H1 (cell line): ENCODE results near the gene PCGF3. TPM values are rescaled to one million over a fixed set of nuclear protein-coding genes. Genes with fewer than 3 reads are reported as not detected.

Experiments used
- CTCF ChIA-PET: fragments of 300-600 bp; sonication (Branson Sonifier 250); formaldehyde crosslinking; loops from one replicate; lab custom pipeline; 2021; ENCODE audit not compliant: partially characterized antibody; lab: Charles Lee
- POLR2A ChIA-PET: fragments of 300-600 bp; sonication (Branson Sonifier 250); formaldehyde crosslinking; loops from one replicate; lab custom pipeline; 2021; ENCODE audit warnings: inconsistent platforms; ENCODE audit not compliant: partially characterized antibody; lab: Charles Lee
- DNase-seq, 2 experiments: peaks; one replicate each; pipeline versions ENCODE4 v3.0.0 to v3.0.0-alpha.2; 2010 to 2022; ENCODE audit warnings: low spot score in 2 of 2, low read depth in 1 of 2, mixed read lengths in 1 of 2
- FAIRE-seq: peaks from 2 replicates; lab custom pipeline; 2011; peaks lifted over from hg19 to GRCh38; lab: Jason Lieb, UNC
- H2AFZ ChIP-seq: 2 replicates; pipeline ENCODE4 v1.8.1; 2012; ENCODE audit warnings: low read length, inconsistent platforms
- H2AK5ac ChIP-seq: 2 replicates; pipeline ENCODE4 v1.6.1; 2013; ENCODE audit warnings: low read depth, low read length
- H2BK120ac ChIP-seq: replicated peaks from 2 replicates; pipeline ENCODE3; 2013; ENCODE audit warnings: low read depth, low read length, inconsistent platforms
- H2BK12ac ChIP-seq: 2 replicates; pipeline ENCODE4 v1.6.1; 2013; ENCODE audit warnings: low read depth, low read length
- H2BK15ac ChIP-seq: 2 replicates; pipeline ENCODE4 v1.6.1; 2013; ENCODE audit warnings: low read length
- H2BK20ac ChIP-seq: 2 replicates; pipeline ENCODE4 v1.6.1; 2013; ENCODE audit warnings: low read length
- H2BK5ac ChIP-seq: 2 replicates; pipeline ENCODE4 v1.6.1; 2013; ENCODE audit warnings: low read depth, low read length
- H3K14ac ChIP-seq: 2 replicates; pipeline ENCODE4 v1.6.1; 2013; ENCODE audit warnings: inconsistent platforms; ENCODE audit not compliant: insufficient read length
- H3K18ac ChIP-seq: 2 replicates; pipeline ENCODE4 v1.6.1; 2013; ENCODE audit warnings: low read length; ENCODE audit errors: extremely low read depth
- H3K23ac ChIP-seq: 2 replicates; pipeline ENCODE4 v1.6.1; 2013; ENCODE audit warnings: inconsistent platforms; ENCODE audit not compliant: insufficient read length
- H3K23me2 ChIP-seq: 2 replicates; pipeline ENCODE4 v1.6.1; 2013; ENCODE audit warnings: low read depth, low read length
- H3K27ac ChIP-seq: 2 replicates; pipeline ENCODE4 v1.6.1; 2011; ENCODE audit warnings: low read depth, low read length, inconsistent platforms
- H3K27me3 ChIP-seq, 4 experiments: replicated peaks in 1 of 4; 1 replicate in 1 of 4; 2 replicates in 3 of 4; pipeline versions ENCODE4 v1.6.1 to v1.8.1; 2011 to 2013; ENCODE audit warnings: low read length in 3 of 4, mild to moderate bottlenecking in 3 of 4, inconsistent platforms in 2 of 4, mixed read lengths in 2 of 4, moderate library complexity in 1 of 4; ENCODE audit not compliant: control insufficient read depth in 3 of 4, insufficient read depth in 3 of 4; ENCODE audit errors: extremely low read depth in 1 of 4
- H3K36me3 ChIP-seq, 4 experiments: 2 replicates each; pipeline versions ENCODE4 v1.6.1 to v1.8.1; 2011 to 2013; ENCODE audit warnings: mild to moderate bottlenecking in 4 of 4, low read length in 3 of 4, moderate library complexity in 2 of 4, control low read depth in 1 of 4, inconsistent platforms in 1 of 4; ENCODE audit not compliant: insufficient read depth in 4 of 4, control insufficient read depth in 2 of 4
- H3K4ac ChIP-seq: replicated peaks from 2 replicates; pipeline ENCODE3; 2013; ENCODE audit warnings: low read length, low read depth, mixed read lengths, inconsistent platforms; ENCODE audit not compliant: insufficient read length
- H3K4me1 ChIP-seq, 4 experiments: replicated peaks in 1 of 4; 1 replicate in 1 of 4; 2 replicates in 3 of 4; pipeline versions ENCODE4 v1.6.1 to v1.8.1; 2011 to 2013; ENCODE audit warnings: low read length in 3 of 4, inconsistent platforms in 2 of 4, mixed read lengths in 1 of 4; ENCODE audit not compliant: insufficient read depth in 4 of 4, control insufficient read depth in 3 of 4
- H3K4me2 ChIP-seq, 2 experiments: 2 replicates each; pipeline versions ENCODE4 v1.6.1 to v1.8.1; 2011 to 2013; ENCODE audit warnings: low read depth in 2 of 2, low read length in 2 of 2, control low read depth in 1 of 2, inconsistent platforms in 1 of 2, mild to moderate bottlenecking in 1 of 2; ENCODE audit not compliant: insufficient read depth in 1 of 2
- H3K4me3 ChIP-seq, 4 experiments: fragments of 200-600, 300-600 bp in 1 of 4; sonication (generic), shearing (Covaris generic), sonication (Bioruptor Twin) in 1 of 4; 2 replicates each; pipeline versions ENCODE4 v1.5.1 to v1.8.1; 2011 to 2016; ENCODE audit warnings: low read length in 4 of 4, low read depth in 3 of 4, control low read depth in 2 of 4, inconsistent platforms in 2 of 4, mild to moderate bottlenecking in 2 of 4, mixed read lengths in 1 of 4, moderate library complexity in 1 of 4; ENCODE audit not compliant: insufficient read depth in 2 of 4; ENCODE audit errors: extremely low read depth in 1 of 4
- H3K56ac ChIP-seq: replicated peaks from 2 replicates; pipeline ENCODE3; 2013; ENCODE audit warnings: low read depth, mild to moderate bottlenecking, mixed read lengths, low read length, inconsistent platforms; ENCODE audit not compliant: insufficient read length
- H3K79me1 ChIP-seq: 2 replicates; pipeline ENCODE4 v1.6.1; 2013; ENCODE audit warnings: low read depth, low read length, control low read depth
- H3K79me2 ChIP-seq, 2 experiments: 2 replicates each; pipeline versions ENCODE4 v1.6.1 to v1.8.1; 2012 to 2013; ENCODE audit warnings: low read length in 2 of 2, mild to moderate bottlenecking in 2 of 2, inconsistent platforms in 1 of 2; ENCODE audit not compliant: insufficient read depth in 2 of 2, control insufficient read depth in 1 of 2
- H3K9ac ChIP-seq, 4 experiments: replicated peaks in 1 of 4; 1 replicate in 1 of 4; 2 replicates in 3 of 4; pipeline versions ENCODE4 v1.6.1 to v1.8.1; 2011 to 2013; ENCODE audit warnings: low read depth in 3 of 4, low read length in 3 of 4, control low read depth in 2 of 4, mild to moderate bottlenecking in 2 of 4, moderate library complexity in 2 of 4, inconsistent platforms in 1 of 4; ENCODE audit errors: extremely low read depth in 1 of 4
- H3K9me3 ChIP-seq, 2 experiments: 2 replicates each; pipeline versions ENCODE4 v1.6.1 to v1.8.1; 2012 to 2013; ENCODE audit warnings: mild to moderate bottlenecking in 2 of 2, moderate library complexity in 2 of 2, control low read depth in 1 of 2, inconsistent platforms in 1 of 2, low read depth in 1 of 2, low read length in 1 of 2, mixed read lengths in 1 of 2; ENCODE audit not compliant: insufficient read depth in 2 of 2
- H4K20me1 ChIP-seq, 2 experiments: replicated peaks in 1 of 2; 2 replicates each; pipeline versions ENCODE3 to v1.8.1; 2011 to 2013; ENCODE audit warnings: inconsistent platforms in 2 of 2, low read length in 2 of 2, mild to moderate bottlenecking in 1 of 2; ENCODE audit not compliant: insufficient read depth in 2 of 2, control insufficient read depth in 1 of 2
- H4K5ac ChIP-seq: 2 replicates; pipeline ENCODE4 v1.6.1; 2013; ENCODE audit warnings: low read length, low read depth, mixed read lengths, inconsistent platforms; ENCODE audit not compliant: insufficient read length
- H4K8ac ChIP-seq: 2 replicates; pipeline ENCODE4 v1.8.0; 2013; ENCODE audit warnings: mild to moderate bottlenecking, moderate library complexity, low read length, inconsistent platforms; ENCODE audit not compliant: insufficient read depth; ENCODE audit errors: extremely low read depth
- H4K91ac ChIP-seq: replicated peaks from 2 replicates; pipeline ENCODE3; 2013; ENCODE audit warnings: low read length, mixed read lengths, inconsistent platforms; ENCODE audit not compliant: insufficient read length
- CBX8 ChIP-seq: fragments of 300-800, 300-1000 bp; sonication (generic); IDR thresholded peaks from 2 replicates; pipeline ENCODE4 v1.7.1; 2016; ENCODE audit warnings: low read depth, low read length, borderline replicate concordance
- EZH2 ChIP-seq: fragments of 200-600 bp; sonication (generic); IDR thresholded peaks from 2 replicates; pipeline ENCODE4 v1.7.1; 2012; ENCODE audit warnings: low read depth, mild to moderate bottlenecking, moderate library complexity, low read length, inconsistent platforms; ENCODE audit not compliant: severe bottlenecking
- FOSL1 ChIP-seq: IDR thresholded peaks from 2 replicates; pipeline ENCODE4 v1.6.1; 2011; ENCODE audit warnings: mild to moderate bottlenecking, low read depth, low read length, moderate library complexity; ENCODE audit not compliant: insufficient read depth
- GABPA ChIP-seq: IDR thresholded peaks from 2 replicates; pipeline ENCODE4 v1.6.1; 2011; ENCODE audit warnings: mild to moderate bottlenecking, low read length, moderate library complexity, borderline replicate concordance; ENCODE audit not compliant: insufficient read depth
- KDM4A ChIP-seq: IDR thresholded peaks from one replicate; pipeline ENCODE4 v1.7.1; 2012; ENCODE audit warnings: low read depth, mild to moderate bottlenecking, moderate library complexity, low read length, inconsistent platforms; ENCODE audit not compliant: severe bottlenecking
- NRF1 ChIP-seq: IDR thresholded peaks from 2 replicates; pipeline ENCODE4 v1.6.1; 2011; ENCODE audit warnings: mild to moderate bottlenecking, low read depth, low read length, improper control_type of control experiment
- POLR2A ChIP-seq, 2 experiments: IDR thresholded peaks; 1 replicate in 1 of 2; 2 replicates in 1 of 2; pipeline ENCODE4 v1.6.1; 2011; ENCODE audit warnings: low read depth in 2 of 2, low read length in 2 of 2, mild to moderate bottlenecking in 2 of 2; ENCODE audit errors: control extremely low read depth in 1 of 2
- POLR2AphosphoS5 ChIP-seq: IDR thresholded peaks from 2 replicates; pipeline ENCODE4 v1.6.1; 2011; ENCODE audit warnings: low read depth, low read length
- RNF2 ChIP-seq: fragments of 200-900, 300-1000 bp; sonication (generic); IDR thresholded peaks from 2 replicates; pipeline ENCODE4 v1.7.1; 2016; ENCODE audit warnings: borderline replicate concordance, low read depth, mild to moderate bottlenecking, antibody characterized with exemption, low read length; ENCODE audit not compliant: poor library complexity, severe bottlenecking; ENCODE audit errors: missing control alignments
- TAF1 ChIP-seq: IDR thresholded peaks from 2 replicates; pipeline ENCODE4 v1.6.1; 2011; ENCODE audit warnings: mild to moderate bottlenecking, low read depth, low read length
- WGBS, 2 experiments: shearing (Covaris generic) in 1 of 2; methylation state at CpG; one replicate each; pipeline versions ENCODE4 v1.1.6 to v1.1.7; 2013 to 2015; ENCODE audit warnings: low lambda C conversion rate in 2 of 2, mixed read lengths in 2 of 2, inconsistent platforms in 1 of 2, low coverage in 1 of 2, missing lambda C conversion rate in 1 of 2; ENCODE audit not compliant: insufficient replicate concordance in 2 of 2, insufficient coverage in 1 of 2, insufficient read length in 1 of 2; ENCODE audit errors: extremely low coverage in 1 of 2, missing lambda C conversion rate in 1 of 2; 5-methylcytosine and 5-hydroxymethylcytosine counted together
- polyA plus RNA-seq, 7 experiments: library from polyadenylated mRNA; depleted of rRNA in 3 of 7; stranded (reverse) in 5 of 7; unstranded in 2 of 7; fragments of >200 nt in 5 of 7; fragments of 200-250 nt in 2 of 7; gene quantifications; 1 replicate in 5 of 7; 2 replicates in 1 of 7; 4 replicates in 1 of 7; pipeline versions ENCODE4 v1.2.1 to v1.2.3, GENCODE V29; 2011 to 2013; ENCODE audit warnings: missing spikeins in 2 of 7, mixed read lengths in 2 of 7
- total RNA-seq: library from RNA; stranded (reverse); fragmentation: NEBNext Ultra II Directional; extraction: Animal tissue kit (Norgen Biotek cat#: 25700); gene quantifications from 2 replicates; pipeline ENCODE4 v1.2.1, GENCODE V29; 2021

PCGF3 gene
- total and polyA plus RNA-seq, 2 of the 8 experiments (the other 6 are each of a cell fraction or from before 2014, with no cell fraction given), result 52.7 to 52.9 TPM

GRCh38 chr4:678331-679103 is 27.1 kb upstream of the PCGF3 start:
- POLR2A ChIA-PET, result interaction anchor here (0.6 to 5.6 kb wide), 6 partner anchors 9 to 201 kb away, joined by 3 to 25 read pairs (median 4); no protein-coding TSS in a partner anchor
- Histone ChIP-seq H3K79me1 (peaks cover 2% of the 10 kb centered on the region; the same call in 1 of the 2 replicates), H2BK12ac (0 out of 2 replicates have a peak overlapping the region, but pooled peaks have one; percentile 85), H4K5ac (no peak overlapping the region), H3K23me2 (peaks cover 9% of the 10 kb centered on the region; the same call in 1 of the 2 replicates), H3K4ac (no peak overlapping the region), H3K79me2 (peaks cover 0 to 2% of the 10 kb centered on the region in 2 experiments; a peak in 2 of 4 replicates), H2BK120ac (no peak overlapping the region), H2BK15ac (no peak overlapping the region), H3K18ac (no peak overlapping the region), H2AK5ac (peak overlapping the region; percentile 82; the same call in 1 of the 2 replicates), H3K27ac (no peak overlapping the region), H2BK5ac (0 out of 2 replicates have a peak overlapping the region, but pooled peaks have one; percentile 61), H3K27me3 (no peaks in the 10 kb centered on the region; a peak in 2 of 7 replicates), H3K9ac (no peak overlapping the region; a peak in 1 of 7 replicates), H3K36me3 (no peaks in the 10 kb centered on the region), H2BK20ac (no peak overlapping the region), H3K4me1 (peaks cover 0 to 12% (median 3%) of the 10 kb centered on the region in 4 experiments; a peak in 5 of 7 replicates), H3K56ac (no peak overlapping the region), H3K4me2 (no peak overlapping the region), H3K4me3 (no peak overlapping the region), H3K14ac (no peak overlapping the region), H4K91ac (peak overlapping the region; percentile 95), H4K8ac (no peak overlapping the region), H2AFZ (no peak overlapping the region), H3K23ac (no peak overlapping the region), H3K9me3 (no peaks in the 10 kb centered on the region), H4K20me1 (peaks cover 0 to 10% of the 10 kb centered on the region in 2 experiments)
- 94% methylated on average over 10 of the region's 14 CpGs; no CpG with 5 or more reads in 1 of the 2 experiments for WGBS, 2 experiments
- CTCF ChIA-PET, result interaction anchor here (1.2 to 1.6 kb wide), 3 partner anchors 22 to 77 kb away, joined by 3 to 4 read pairs (median 3); no protein-coding TSS in a partner anchor
- DNase-seq (no peak), FAIRE-seq (no peak)
- TF ChIP-seq GABPA (no peak), POLR2A (IDR thresholded peaks at IDR 0.05; ENCODE audit: control extremely low read depth in 1 of 2, low read depth in 2 of 2, low read length in 2 of 2) (no peak), NRF1 (no peak), TAF1 (no peak), CBX8 (no peak), FOSL1 (no peak), KDM4A (no peak), RNF2 (no peak), POLR2AphosphoS5 (no peak), EZH2 (no peak)
